IMR-90 (cell line): Measurements from ENCODE around the gene CLK2. TPM values are rescaled to one million over a fixed set of nuclear protein-coding genes. Genes with fewer than 3 reads are reported as not detected.
A peak's percentile ranks its signal among the peaks of the same experiment; 100 is the strongest.
"Not testable (repeated sequence)": the region's sequence is repeated elsewhere in the genome, so short reads cannot be mapped to it uniquely, and the experiment has no call there.

Experiments
- ATAC-seq: fragments of 200-7000 bp; cut with Tn5 transposase; 2 replicates; pipeline ENCODE4 v1.9.1; 2020; ENCODE audit warnings: low read depth, mild to moderate bottlenecking, moderate library complexity
- BruUV-seq: library from RNA; stranded (reverse); fragments of 400-500 nt; replicated peaks from 2 replicates; lab custom pipeline; 2021; lab: Mats Ljungman, UMichigan
- CTCF ChIA-PET: fragments of 300-600 bp; formaldehyde crosslinking; extraction: SDS; loops from one replicate; lab custom pipeline; 2021; ENCODE audit warnings: antibody characterized with exemption; lab: Yijun Ruan, JAX
- POLR2A ChIA-PET: fragments of 300-600 bp; sonication (Branson Sonifier 250); formaldehyde crosslinking; loops from one replicate; lab custom pipeline; 2022; ENCODE audit warnings: antibody characterized with exemption; ENCODE audit not compliant: unreplicated experiment; lab: Charles Lee
- DNase-seq: peaks from one replicate; pipeline ENCODE4 v3.0.0; 2013
- H2AFZ ChIP-seq: replicated peaks from 2 replicates; pipeline ENCODE3; 2013; ENCODE audit warnings: low read length, mild to moderate bottlenecking; ENCODE audit not compliant: poor library complexity
- H2AK5ac ChIP-seq: 2 replicates; pipeline ENCODE4 v1.6.1; 2013; ENCODE audit warnings: low read depth, low read length, inconsistent platforms
- H2AK9ac ChIP-seq: replicated peaks from 2 replicates; pipeline ENCODE3; 2013; ENCODE audit warnings: mild to moderate bottlenecking, low read depth, low read length, moderate library complexity; ENCODE audit not compliant: poor library complexity
- H2BK120ac ChIP-seq: 2 replicates; pipeline ENCODE4 v1.6.1; 2013; ENCODE audit warnings: low read depth, low read length, inconsistent platforms
- H2BK15ac ChIP-seq: 3 replicates; pipeline ENCODE4 v1.6.1; 2013; ENCODE audit warnings: low read depth, low read length, inconsistent platforms
- H2BK20ac ChIP-seq: 2 replicates; pipeline ENCODE4 v1.6.1; 2013; ENCODE audit warnings: low read depth, mild to moderate bottlenecking, inconsistent platforms, low read length, moderate library complexity
- H2BK5ac ChIP-seq: 2 replicates; pipeline ENCODE4 v1.6.1; 2013; ENCODE audit warnings: mild to moderate bottlenecking, low read depth, low read length, inconsistent platforms; ENCODE audit not compliant: poor library complexity, severe bottlenecking
- H3K14ac ChIP-seq: replicated peaks from 2 replicates; pipeline ENCODE4 v1.6.1; 2013; ENCODE audit warnings: low read depth, low read length, inconsistent platforms
- H3K18ac ChIP-seq: 2 replicates; pipeline ENCODE4 v1.6.1; 2013; ENCODE audit warnings: low read depth, low read length, control low read depth
- H3K23ac ChIP-seq: 2 replicates; pipeline ENCODE4 v1.6.1; 2013; ENCODE audit warnings: low read depth, low read length, inconsistent platforms
- H3K27ac ChIP-seq: 2 replicates; pipeline ENCODE4 v1.5.1; 2013; ENCODE audit warnings: mild to moderate bottlenecking, control low read depth, low read length; ENCODE audit not compliant: insufficient read depth
- H3K27me3 ChIP-seq: 2 replicates; pipeline ENCODE4 v1.6.1; 2013; ENCODE audit warnings: low read length; ENCODE audit not compliant: control insufficient read depth, insufficient read depth
- H3K36me3 ChIP-seq: 2 replicates; pipeline ENCODE4 v1.6.1; 2013; ENCODE audit warnings: low read length, mixed read lengths; ENCODE audit not compliant: control insufficient read depth, insufficient read depth
- H3K4ac ChIP-seq: 2 replicates; pipeline ENCODE4 v1.6.1; 2013; ENCODE audit warnings: low read depth, low read length, inconsistent platforms
- H3K4me1 ChIP-seq: 2 replicates; pipeline ENCODE4 v1.6.1; 2013; ENCODE audit warnings: low read length, mixed read lengths; ENCODE audit not compliant: control insufficient read depth, insufficient read depth
- H3K4me2 ChIP-seq: 2 replicates; pipeline ENCODE4 v1.6.1; 2013; ENCODE audit warnings: low read depth, mild to moderate bottlenecking, control low read depth, low read length, moderate library complexity
- H3K4me3 ChIP-seq: 2 replicates; pipeline ENCODE4 v1.5.1; 2013; ENCODE audit warnings: low read depth, mild to moderate bottlenecking, control low read depth, low read length, moderate library complexity; ENCODE audit not compliant: insufficient read depth
- H3K56ac ChIP-seq: 2 replicates; pipeline ENCODE4 v1.6.1; 2013; ENCODE audit warnings: low read length, inconsistent platforms; ENCODE audit not compliant: insufficient read depth; ENCODE audit errors: extremely low read depth
- H3K79me1 ChIP-seq, 2 experiments: 2 replicates each; pipeline ENCODE4 v1.6.1; 2013; ENCODE audit warnings: low read length in 2 of 2, inconsistent platforms in 1 of 2, low read depth in 1 of 2
- H3K9ac ChIP-seq: 2 replicates; pipeline ENCODE4 v1.6.1; 2013; ENCODE audit warnings: low read depth, low read length, control low read depth
- H3K9me1 ChIP-seq: 2 replicates; pipeline ENCODE4 v1.6.1; 2013; ENCODE audit warnings: low read length, inconsistent platforms; ENCODE audit not compliant: insufficient read depth
- H3K9me3 ChIP-seq: 2 replicates; pipeline ENCODE4 v1.6.1; 2013; ENCODE audit warnings: low read length; ENCODE audit not compliant: control insufficient read depth, insufficient read depth
- H4K20me1 ChIP-seq: 2 replicates; pipeline ENCODE4 v1.6.1; 2013; ENCODE audit warnings: low read length, inconsistent platforms; ENCODE audit not compliant: insufficient read depth
- H4K5ac ChIP-seq: 2 replicates; pipeline ENCODE4 v1.6.1; 2013; ENCODE audit warnings: mild to moderate bottlenecking, low read depth, low read length, control low read depth
- H4K8ac ChIP-seq, 2 experiments: 2 replicates each; pipeline ENCODE4 v1.6.1; 2013; ENCODE audit warnings: low read depth in 2 of 2, low read length in 2 of 2, control low read depth in 1 of 2, inconsistent platforms in 1 of 2
- H4K91ac ChIP-seq: 2 replicates; pipeline ENCODE4 v1.6.1; 2013; ENCODE audit warnings: low read depth, low read length, inconsistent platforms; ENCODE audit not compliant: insufficient read depth
- WGBS, 2 experiments: methylation state at CpG; one replicate each; pipeline versions ENCODE4 v1.1.5 to v1.1.7; 2013; ENCODE audit warnings: missing lambda C conversion rate in 2 of 2; ENCODE audit not compliant: insufficient read length in 1 of 2; ENCODE audit errors: extremely low coverage in 2 of 2; 5-methylcytosine and 5-hydroxymethylcytosine counted together
- dilution Hi-C: fragments of 300-500 bp; cut with HindIII; formaldehyde crosslinking; loops from one replicate; pipeline ENCODE4 v1.14.3; 2018; ENCODE audit warnings: low sequenced_read_pairs; ENCODE audit not compliant: unreplicated experiment
- in situ Hi-C: fragments of 300-500 bp; cut with MboI; formaldehyde crosslinking; loops from 3 replicates; pipeline ENCODE4 v1.14.3; 2019; ENCODE audit warnings: low sequenced_read_pairs, inconsistent platforms, mixed read lengths
- intact Hi-C: fragments of 100-400 bp; cut with micrococcal nuclease; formaldehyde crosslinking; loops from 2 replicates; pipeline ENCODE4 v1.10.0; 2022
- polyA plus RNA-seq, 3 experiments: library from polyadenylated mRNA; depleted of rRNA; stranded (reverse); fragments of >200 nt; gene quantifications; 2 replicates each; pipeline ENCODE4 v1.2.3, GENCODE V29; 2012; ENCODE audit warnings: low replicate concordance in 1 of 3
- total RNA-seq: library from RNA; depleted of rRNA; stranded (reverse); fragments of >200 nt; gene quantifications from 2 replicates; pipeline ENCODE4 v1.2.3, GENCODE V29; 2012

The CLK2 gene
- total and polyA plus RNA-seq, 2 of the 4 experiments (the other 2 are of a cell fraction), result 19.7 to 61.2 TPM

DNA sequence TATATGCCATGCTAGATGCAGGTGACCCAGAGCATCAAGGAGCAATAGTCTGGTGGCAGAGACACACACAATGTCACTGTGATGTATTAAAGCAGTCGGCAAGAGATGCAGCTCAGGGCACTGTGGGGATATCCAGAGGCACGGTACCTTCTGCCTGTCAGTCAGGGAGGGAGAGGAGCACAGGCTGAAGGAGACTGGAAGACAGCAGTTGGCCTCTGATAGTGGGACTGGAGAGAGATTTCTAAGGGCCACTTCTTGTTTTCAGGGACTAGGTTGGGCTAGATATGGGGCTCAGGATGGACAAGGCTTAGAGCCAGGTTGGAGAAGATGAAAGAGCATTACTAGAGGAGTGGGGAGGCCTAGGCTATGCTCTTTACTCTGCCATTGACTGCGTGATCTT is 42.0 kb downstream of the CLK2 start:
- H3K18ac ChIP-seq, result not testable (repeated sequence)

More for the DNA sequence above, 42.0 kb downstream of the CLK2 start:
- H3K23ac ChIP-seq, H3K27ac ChIP-seq, H4K20me1 ChIP-seq, H3K9ac ChIP-seq, CTCF ChIA-PET, BruUV-seq, H4K91ac ChIP-seq, dilution Hi-C loops, DNase-seq, H3K9me3 ChIP-seq, in situ Hi-C loops, ATAC-seq, POLR2A ChIA-PET, H2AK9ac ChIP-seq, H2BK15ac ChIP-seq, H3K27me3 ChIP-seq, H4K5ac ChIP-seq, intact Hi-C loops, H3K36me3 ChIP-seq, H3K9me1 ChIP-seq, H3K4me1 ChIP-seq, H3K4me2 ChIP-seq, H3K4me3 ChIP-seq, H2BK5ac ChIP-seq, H2AFZ ChIP-seq, H3K56ac ChIP-seq: not testable (repeated sequence)
- H4K8ac ChIP-seq, result 0 out of 4 replicates have a peak overlapping the region, but pooled peaks of 1 of the 2 experiments have one; percentile 23
- H3K4ac ChIP-seq, result peak overlapping the region; percentile 46; the same call in 1 of the 2 replicates
- H3K79me1 ChIP-seq, result peaks cover 2 to 14% of the 10 kb centered on the region in 2 experiments; a peak in 3 of 4 replicates
- 0 out of 2 replicates have a peak overlapping the region, but pooled peaks have one; percentile 2 for H3K14ac ChIP-seq
- H2BK20ac ChIP-seq, result peak overlapping the region; percentile 10; the same call in 1 of the 2 replicates
- no CpG with 5 or more reads among the region's 3 CpGs for WGBS, 2 experiments
- H2AK5ac ChIP-seq, result peak overlapping the region; percentile 49; the same call in 1 of the 2 replicates
- peak overlapping the region; percentile 34; the same call in 1 of the 2 replicates for H2BK120ac ChIP-seq
